Suppressor macrophage treated with lipopolysaccharide for 1 hour (primary cell): ENCODE measurements around the gene NLRC3.
"Not testable (repeated sequence)": the region's sequence is repeated elsewhere in the genome, so short reads cannot be mapped to it uniquely, and the experiment has no call there.

ENCODE experiments used
- DNase-seq, 3 donors: peaks; one replicate each; pipeline ENCODE4 v3.0.0-alpha.2; 2020 to 2022

Gene NLRC3, protein sequence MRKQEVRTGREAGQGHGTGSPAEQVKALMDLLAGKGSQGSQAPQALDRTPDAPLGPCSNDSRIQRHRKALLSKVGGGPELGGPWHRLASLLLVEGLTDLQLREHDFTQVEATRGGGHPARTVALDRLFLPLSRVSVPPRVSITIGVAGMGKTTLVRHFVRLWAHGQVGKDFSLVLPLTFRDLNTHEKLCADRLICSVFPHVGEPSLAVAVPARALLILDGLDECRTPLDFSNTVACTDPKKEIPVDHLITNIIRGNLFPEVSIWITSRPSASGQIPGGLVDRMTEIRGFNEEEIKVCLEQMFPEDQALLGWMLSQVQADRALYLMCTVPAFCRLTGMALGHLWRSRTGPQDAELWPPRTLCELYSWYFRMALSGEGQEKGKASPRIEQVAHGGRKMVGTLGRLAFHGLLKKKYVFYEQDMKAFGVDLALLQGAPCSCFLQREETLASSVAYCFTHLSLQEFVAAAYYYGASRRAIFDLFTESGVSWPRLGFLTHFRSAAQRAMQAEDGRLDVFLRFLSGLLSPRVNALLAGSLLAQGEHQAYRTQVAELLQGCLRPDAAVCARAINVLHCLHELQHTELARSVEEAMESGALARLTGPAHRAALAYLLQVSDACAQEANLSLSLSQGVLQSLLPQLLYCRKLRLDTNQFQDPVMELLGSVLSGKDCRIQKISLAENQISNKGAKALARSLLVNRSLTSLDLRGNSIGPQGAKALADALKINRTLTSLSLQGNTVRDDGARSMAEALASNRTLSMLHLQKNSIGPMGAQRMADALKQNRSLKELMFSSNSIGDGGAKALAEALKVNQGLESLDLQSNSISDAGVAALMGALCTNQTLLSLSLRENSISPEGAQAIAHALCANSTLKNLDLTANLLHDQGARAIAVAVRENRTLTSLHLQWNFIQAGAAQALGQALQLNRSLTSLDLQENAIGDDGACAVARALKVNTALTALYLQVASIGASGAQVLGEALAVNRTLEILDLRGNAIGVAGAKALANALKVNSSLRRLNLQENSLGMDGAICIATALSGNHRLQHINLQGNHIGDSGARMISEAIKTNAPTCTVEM

GRCh38 chr16:3577302-3577752, at the start of gene NLRC3:
Gene NLRC3, minus strand, starts transcription at chr16:3577403. Its CDS starts 12,367 bp downstream, at chr16:3565036.
- DNase-seq, result no peak

GRCh38 chr16:3625911-3626732, 48.9 kb upstream of the NLRC3 start:
- DNase-seq, result peak; percentile 24 to 63 (median 56)

DNA sequence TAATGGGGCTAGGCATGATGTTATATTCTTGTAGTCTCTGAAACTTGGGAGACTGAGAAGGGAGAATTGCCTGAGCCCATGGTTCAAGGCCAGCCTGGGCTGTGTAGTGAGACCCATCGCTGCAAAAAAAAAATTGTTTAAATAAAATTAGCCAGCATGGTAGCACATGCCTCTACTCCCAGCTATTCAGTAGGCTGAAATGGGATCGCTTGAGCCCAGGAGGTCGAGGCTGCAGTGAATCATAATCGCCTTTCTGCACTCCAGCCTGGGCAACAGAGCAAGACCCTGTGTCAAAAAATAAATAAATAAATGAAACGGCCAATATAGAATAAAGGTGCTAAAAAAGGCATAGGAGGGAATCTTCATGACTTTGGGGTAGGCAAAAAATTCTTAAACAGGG, 48.1 kb upstream of the NLRC3 start:
- DNase-seq, result no peak

DNA sequence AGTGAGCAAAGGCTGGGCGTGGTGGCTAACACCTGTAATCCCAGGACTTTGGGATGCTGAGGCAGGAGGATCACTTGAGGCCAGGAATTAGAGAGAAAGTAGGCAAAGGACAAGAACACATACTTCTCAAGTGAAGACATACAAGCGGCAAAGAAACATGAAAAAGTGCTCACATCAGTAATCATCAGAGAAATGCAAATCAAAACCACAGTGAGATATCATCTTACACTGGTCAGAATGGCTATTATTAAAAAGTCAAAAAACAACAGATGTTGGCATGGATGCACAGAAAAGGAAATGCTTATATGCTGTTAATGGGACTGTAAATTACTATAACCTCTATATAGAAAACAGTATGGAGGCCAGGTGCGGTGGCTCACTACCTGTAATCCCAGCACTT, 46.4 kb upstream of the NLRC3 start:
- no peak for DNase-seq

GRCh38 chr16:3618769-3619141, 41.6 kb upstream of the NLRC3 start:
- peak; percentile 66 to 75 (median 71) for DNase-seq

DNA sequence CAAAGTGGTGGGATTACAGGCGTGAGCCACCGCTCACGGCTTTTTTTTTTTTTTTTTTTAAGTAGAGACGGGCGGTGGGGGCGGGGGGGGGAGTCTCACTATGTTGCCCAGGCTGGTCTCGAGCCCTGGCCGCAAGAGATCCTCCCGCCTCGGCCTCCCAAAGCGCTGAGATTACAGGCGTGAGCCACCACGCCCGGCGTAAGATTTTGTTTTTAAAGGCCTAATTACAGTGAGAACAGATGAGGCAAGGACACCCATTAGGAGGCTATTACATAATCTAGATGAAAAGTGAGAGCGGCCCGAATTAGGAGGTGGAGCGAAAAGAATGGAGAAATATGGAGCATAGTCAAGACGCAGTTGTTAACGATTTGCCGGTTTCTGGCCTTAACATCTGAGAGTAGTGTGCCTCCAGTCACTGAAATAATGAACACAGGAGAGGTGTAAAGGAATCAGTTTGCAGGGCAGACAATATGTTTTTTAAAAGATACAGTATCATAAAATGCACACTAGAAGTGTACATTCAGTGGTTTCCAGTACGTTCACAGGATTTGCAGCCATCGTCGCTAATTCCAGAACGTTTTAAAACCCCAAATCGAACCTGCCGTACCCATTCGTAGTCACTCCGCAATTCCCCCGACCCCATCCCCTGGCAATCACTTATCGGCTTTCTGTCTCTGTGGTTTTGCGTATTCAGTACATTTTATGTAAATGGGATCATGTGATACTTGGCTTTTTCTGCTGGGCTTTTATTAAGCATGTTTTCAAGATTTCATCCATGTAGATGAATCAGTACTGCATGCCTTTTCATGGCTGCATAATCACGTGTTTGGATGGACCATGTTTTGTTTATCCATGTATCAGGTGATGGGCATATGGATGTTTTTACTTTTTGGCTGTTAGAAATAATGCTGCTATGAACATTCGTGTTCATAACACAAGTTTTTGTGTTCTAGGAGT, 35.6 kb upstream of the NLRC3 start:
- no peak for DNase-seq

DNA sequence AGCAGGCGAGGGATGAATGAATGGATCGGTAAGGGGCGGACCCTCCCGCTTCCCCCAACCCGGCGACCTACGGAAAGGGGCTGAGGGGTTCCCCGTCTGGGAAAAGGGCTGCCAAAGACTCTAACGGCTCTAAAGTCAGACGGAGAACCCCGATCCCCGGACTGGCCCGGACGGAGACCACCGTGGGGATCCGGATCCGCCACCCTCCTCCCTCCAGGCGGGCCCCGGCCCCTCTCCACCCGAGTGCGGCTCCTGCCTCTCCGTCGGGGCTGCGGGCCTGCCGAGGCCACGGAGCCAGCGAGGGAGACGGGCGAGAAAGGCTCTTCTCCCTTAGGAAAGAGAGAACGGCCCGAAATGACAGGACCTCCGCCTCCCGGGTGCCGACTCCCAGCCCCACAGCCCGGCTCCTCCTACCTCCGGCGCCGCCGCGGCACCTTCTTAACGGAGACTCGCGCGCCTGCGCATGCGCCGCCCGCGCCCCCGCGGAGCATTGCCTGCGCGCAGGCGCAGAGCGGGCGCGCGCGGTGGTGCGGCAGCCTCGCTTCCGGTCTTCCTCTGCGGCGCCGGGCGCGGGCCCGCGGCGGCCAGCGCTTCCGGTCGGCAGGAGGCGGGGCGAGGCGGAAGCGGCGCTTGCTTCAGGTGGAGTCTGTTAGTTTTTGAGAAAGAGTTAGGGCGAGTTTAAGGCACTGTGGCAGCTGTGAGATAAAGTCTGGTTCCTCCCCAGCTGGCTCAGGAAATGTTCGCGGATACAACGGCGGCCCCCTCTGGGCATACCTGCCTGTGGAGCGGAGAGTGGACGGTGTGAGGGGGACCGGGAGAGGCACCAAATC, 34.2 kb upstream of the NLRC3 start, which contains the start of gene SLX4:
SLX4 (minus strand) TSS at position 461 of the 830 bp plus-strand sequence. CDS start 2,642 bp downstream, outside the sequence.
- peak; percentile 97 to 100 (median 99) for DNase-seq

DNA sequence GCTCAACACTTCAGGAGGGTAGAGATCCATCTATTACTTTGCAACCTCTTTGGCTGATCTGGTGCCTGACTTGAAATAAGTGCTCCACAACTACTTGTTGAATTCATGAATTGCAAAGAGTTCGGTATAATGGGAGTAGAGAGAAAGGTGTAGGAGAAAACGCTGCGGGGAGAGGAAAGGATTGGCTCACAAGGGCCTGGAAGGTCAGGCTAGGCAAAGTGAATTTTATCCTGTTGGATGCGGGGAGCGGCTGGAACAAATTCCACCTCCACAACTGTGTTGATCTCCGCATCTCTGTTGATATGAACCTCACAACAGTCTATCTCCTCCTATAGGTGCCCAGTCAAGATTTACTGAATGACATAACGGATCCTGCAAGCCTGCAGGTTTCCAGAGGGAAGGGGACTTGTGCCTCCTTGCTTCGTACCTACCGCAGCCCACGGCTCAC, 33.5 kb upstream of the NLRC3 start:
- peak in 2 of 3 donors; percentile 6 to 30 for DNase-seq

- peak; percentile 57 to 61 (median 60) for DNase-seq
These were observed 32.9 kb upstream of the NLRC3 start for GRCh38 chr16:3609895-3610697.

DNA sequence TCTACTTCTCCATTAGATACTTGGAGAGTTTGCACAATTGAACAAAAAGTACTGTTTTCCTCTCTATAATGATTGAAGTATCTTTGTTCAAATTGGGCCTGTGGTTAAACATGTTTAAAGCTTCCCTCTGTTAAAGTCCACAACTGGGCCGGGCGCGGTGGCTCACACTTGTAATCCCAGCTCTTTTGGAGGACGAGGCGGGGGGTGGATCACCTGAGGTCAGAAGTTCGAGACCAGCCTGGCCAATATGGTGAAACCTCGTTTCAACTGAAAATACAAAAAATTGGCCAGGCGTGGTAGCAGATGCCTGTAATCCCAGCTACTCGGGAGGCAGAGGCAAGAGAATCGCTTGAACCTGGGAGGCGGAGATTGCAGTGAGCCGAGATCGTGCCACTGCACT, 31.8 kb upstream of the NLRC3 start:
- not testable (repeated sequence) for DNase-seq

DNA sequence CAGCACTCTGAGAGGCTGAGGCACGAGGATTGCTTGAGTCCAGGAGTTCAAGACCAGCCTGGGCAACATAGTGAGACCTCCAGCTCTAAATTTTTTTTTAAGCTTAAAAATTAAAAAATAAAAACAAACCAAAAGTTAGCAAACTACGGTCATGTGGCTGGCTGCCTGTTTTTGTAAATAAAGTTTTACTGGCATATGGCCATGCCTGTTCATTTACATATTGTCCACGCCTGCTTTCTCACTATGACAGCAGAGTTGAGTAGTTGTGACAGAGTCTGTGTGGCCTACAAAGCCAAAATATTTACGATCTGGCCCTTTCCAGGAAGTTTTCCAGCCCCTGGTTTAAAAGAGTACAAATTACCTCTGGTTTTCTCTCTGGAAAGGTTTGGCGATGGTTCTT, 30.9 kb upstream of the NLRC3 start:
- no peak for DNase-seq

- no peak for DNase-seq
These were observed 30.4 kb upstream of the NLRC3 start for GRCh38 chr16:3607634-3608033.

GRCh38 chr16:3607161-3607560, 30.0 kb upstream of the NLRC3 start:
- DNase-seq, result no peak

- no peak for DNase-seq
These were observed 29.2 kb upstream of the NLRC3 start for GRCh38 chr16:3606441-3606840.

- DNase-seq, result no peak
These were observed 25.1 kb upstream of the NLRC3 start for GRCh38 chr16:3602320-3602653.

DNA sequence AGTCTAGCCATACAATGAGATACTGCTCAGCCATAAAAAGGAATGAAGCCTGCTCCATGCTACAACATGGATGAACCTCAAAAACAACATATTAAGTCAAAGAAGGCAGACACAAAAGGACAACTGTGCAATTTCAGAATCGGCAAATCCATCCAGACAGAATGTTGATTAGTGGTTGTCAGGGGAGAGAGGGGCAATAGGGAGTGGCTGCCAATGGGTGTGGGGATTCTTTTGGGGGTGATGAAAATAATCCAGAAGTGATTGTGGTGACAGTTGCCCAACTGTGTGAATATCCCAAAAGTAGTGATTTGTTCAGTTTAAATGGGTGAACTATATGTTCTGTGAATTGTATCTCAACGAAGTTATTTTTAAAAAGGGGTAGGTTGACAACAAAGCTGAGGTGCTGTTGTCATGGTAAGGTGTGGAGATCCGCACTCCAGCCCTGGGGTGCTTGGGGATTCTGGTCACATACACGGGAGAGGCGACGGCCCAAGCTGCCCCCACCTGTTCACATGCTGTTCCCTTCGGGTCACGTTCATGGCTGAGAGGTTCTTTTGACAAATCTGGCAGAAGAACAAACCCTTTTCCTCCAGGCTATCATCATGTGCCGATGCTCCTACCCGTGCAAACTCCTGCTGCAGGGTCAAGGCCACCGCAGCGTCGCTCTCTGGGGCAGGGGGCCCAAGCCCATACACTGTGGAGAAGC, 24.6 kb upstream of the NLRC3 start:
- no peak for DNase-seq

DNA sequence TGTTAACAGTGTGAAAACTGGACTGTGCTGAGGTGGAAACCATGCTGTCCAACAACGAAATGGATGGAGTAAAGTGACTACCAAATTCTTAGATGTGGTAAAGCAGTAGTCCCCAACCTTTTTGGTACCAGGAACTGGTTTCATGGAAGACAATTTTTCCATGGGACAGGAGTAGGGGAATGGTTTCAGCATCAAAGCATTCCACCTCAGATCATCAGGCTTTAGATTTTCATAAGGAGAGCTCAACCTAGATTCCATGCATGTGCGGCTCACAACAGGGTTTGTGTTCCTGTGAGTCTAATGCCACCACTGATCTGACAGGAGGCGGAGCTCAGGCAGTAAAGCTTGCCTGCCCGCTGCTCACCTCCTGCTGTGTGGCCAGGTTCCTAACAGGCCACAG, 22.7 kb upstream of the NLRC3 start:
- no peak for DNase-seq

GRCh38 chr16:3599121-3599520, 21.9 kb upstream of the NLRC3 start:
- no peak for DNase-seq

DNA sequence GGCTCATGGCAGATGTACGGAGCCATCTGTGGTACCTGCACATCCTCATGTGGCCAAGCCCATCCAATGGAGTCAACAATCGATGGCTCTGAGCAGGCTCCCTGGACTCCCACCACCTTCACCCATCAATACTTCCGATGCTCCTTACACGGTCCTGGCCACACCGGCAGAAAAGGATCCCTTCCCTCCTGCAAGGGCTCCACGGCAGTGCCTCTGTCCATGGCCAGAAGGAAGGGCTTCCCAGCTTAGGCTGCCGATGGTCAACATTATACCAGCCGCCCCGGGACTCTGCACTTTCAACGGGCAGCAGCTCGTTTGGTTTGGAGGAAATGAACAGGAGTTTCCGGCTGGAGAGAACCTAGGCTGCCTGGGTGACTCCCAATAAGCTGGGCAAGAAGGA, 21.0 kb upstream of the NLRC3 start:
- no peak for DNase-seq
